SKM-1 (cell line): Measurements from ENCODE around the gene GALNT17.
"Not testable (repeated sequence)": the region's sequence is repeated elsewhere in the genome, so short reads cannot be mapped to it uniquely, and the experiment has no call there.

ENCODE experiments used
- DNase-seq: peaks from one replicate; lab custom pipeline; 2025; ENCODE audit not compliant: unreplicated experiment; lab: John Stamatoyannopoulos, UW

GALNT17 gene

GRCh38 chr7:71229699-71230098 is 97.8 kb downstream of the GALNT17 start:
- DNase-seq: no peak

GRCh38 chr7:71235253-71235652 is 103.3 kb downstream of the GALNT17 start:
- no peak for DNase-seq

DNA sequence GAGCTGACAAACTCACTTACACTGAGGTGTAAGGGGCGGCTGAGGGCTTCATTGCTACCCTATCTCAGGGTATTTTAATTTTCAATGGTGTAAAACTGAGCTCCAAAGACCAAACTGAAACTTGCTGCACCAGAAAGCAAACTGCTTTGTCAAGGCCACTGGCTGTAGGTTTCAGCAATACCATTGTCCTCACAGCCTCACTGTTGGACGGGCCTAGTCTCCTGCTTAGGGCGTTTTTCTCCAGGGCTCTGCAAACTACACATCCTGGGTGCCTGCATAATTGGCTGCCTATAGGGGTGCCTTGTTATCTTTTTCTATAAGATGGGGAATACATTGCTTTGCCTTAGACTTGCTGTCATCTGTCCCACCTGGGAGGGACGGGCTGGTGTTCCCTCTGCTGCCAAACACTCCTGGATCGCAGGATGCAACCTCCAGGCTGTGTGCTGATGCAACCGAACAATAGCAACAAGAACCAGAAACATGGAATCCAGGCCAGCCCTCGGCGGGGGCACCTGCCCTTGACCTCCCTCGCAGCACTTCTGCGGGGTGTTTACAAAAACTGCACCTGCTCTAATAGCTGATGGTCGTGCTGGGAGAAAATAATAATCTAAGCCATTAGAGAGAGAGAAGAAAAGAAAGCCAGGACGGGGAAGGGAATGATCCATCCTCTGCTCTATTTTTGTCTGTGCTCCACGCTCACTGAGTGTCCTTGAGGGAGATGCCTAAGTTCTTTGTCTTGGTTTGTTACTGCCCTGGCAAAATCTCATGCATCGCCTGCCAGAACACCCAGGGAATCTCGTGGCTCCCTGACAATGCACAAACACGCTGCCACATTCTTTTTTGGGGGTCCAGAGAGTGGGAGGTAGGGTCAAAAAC is 104.5 kb downstream of the GALNT17 start:
- no peak for DNase-seq

DNA sequence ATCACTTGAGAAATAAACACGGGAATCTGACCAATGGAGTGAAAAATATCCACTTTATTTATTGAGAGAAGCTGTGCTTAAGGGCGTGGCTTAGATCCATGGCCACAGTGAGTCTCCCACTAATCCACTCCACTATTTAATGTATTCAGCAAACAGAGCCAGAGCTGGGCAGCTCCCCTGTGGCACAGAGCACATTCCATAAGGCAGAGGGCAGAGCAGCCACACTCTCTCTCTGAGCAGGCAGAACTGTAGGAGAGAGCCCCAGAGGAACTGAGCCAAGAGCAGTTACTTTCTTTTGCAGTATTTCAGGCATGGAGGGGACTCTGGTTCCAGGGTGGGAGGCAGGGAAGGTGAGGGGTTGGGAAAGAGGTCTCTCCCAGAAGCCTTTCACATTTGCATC is 106.0 kb downstream of the GALNT17 start:
- DNase-seq: no peak

DNA sequence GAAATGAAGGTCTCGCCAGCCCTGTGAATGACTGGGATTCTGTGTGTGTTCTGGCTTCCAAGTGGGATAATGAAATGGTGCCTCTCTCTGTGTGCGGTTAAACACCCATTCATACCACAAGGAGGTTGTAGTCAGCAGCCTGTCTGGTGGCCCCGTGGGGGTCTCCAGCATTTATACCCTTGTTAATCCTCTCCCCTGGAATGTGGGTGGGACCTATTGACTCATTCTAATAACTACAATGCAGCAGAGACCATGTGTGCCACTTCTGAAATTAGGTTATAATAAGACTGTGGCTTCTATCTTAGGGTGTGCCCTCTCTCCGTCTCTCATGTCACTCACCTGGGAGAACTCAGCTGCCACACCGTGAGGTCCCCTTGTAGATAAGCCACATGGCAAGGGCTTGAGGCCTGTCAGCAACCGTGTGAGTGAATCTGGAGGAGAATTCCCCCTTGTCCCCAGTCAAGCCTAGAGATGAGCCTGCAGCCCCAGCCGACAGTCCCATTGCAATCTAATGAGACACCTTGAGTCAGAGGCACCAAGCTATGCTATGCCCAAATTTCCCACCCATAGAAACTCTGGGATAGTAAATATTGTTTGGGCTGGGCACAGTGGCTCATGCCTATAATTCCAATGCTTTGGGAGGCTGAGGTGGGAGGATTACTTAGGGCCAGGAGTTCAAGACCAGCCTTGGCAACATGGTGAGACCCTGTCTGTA is 106.8 kb downstream of the GALNT17 start:
- no peak for DNase-seq

DNA sequence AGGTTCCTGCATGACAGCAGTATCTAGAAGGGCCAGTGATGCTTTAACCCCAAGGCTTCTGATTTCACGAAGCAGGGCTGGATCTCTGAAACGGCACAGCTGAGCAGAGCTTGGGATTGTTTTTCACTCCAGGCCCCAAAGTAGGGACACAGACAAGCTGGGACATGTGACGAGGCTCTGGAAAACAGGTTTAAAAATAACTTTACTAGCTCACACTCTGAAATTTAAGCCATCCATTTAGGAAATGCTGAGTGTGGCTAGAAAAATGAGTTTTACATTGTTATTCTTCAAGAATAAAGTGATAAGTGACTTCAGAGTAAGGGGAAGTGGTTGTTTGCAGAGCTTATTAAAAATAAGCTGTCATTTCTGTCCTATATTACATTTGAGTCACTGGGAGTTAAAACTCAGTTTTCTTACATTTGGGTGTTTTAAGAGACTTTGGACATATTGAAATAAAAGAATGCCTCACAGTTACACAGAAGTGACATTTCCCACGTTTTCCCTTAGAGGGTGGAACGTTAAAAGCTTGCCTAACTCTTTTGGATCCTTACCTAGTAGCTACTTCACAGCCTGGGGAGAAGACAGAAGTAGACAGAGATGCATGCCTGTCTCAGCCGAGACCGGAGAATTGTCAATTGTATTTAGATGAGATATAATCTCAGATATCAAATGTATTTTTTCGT is 107.8 kb downstream of the GALNT17 start:
- no peak for DNase-seq

GRCh38 chr7:71243736-71244410 is 111.9 kb downstream of the GALNT17 start:
- DNase-seq: no peak

GRCh38 chr7:71245038-71245437 is 113.1 kb downstream of the GALNT17 start:
- DNase-seq: no peak

- DNase-seq: no peak
These were observed 119.8 kb downstream of the GALNT17 start for GRCh38 chr7:71251706-71252105.

- DNase-seq: no peak
These were observed 122.8 kb downstream of the GALNT17 start for GRCh38 chr7:71254751-71255150.

- DNase-seq: no peak
These were observed 123.7 kb downstream of the GALNT17 start for GRCh38 chr7:71255537-71256178.

DNA sequence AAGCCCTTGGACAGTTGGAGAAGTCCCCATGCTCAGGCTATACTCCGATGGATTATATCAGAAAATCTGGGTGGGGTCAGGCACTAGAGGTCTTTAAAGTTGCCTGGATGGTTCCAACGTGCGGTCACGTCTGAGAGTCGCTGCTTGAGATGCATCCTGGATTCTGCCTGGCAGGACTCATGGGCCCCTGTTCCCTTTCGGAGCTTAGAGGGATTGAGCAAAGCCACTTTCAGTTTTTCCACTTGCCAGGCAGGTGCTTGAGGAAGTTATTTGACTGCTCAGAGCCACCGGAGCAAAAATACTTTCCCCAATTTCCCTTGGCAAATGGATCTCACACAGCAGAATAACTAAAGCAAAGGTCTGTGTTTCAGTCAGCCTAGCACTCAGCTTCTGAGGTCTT is 129.1 kb downstream of the GALNT17 start:
- no peak for DNase-seq

DNA sequence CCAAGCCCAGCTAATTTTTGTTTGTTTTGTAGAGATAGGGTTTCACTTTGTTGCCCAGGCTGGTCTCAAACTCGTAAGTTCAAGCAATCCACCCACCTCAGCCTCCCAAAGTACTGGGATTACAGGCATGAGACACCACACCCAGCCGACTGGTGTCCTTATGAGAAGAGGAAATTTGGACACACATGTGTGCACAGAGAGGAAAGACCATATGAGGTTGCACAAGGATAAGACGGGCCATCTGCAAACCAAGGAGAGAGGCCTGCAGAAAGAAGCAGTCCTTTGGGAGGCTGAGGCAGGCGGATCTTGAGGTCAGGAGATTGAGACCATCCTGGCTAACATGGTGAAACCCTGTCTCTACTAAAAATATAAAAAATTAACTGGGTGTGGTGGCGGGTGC is 130.9 kb downstream of the GALNT17 start:
- DNase-seq: not testable (repeated sequence)

DNA sequence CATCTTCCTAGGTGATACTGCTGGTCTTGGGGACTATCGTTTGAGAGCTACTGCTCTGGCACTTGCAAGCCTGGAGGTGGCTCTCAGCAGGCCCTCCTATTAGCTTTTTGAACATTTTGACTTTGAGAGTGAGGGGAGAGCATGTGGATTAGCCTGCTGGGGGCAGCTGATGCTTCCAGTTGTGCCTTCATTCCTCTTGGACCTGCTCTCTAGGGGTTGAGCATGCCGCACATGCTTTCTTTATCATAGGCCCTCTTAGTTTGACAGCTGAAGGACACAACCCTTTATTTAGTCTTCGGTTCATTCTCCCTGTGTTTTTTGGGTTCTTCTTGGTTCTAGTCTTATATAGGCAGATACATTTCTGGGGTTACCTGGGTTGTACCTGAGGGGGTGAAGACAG is 132.1 kb downstream of the GALNT17 start:
- no peak for DNase-seq

- DNase-seq: no peak
These were observed 135.0 kb downstream of the GALNT17 start for GRCh38 chr7:71266912-71267311.

- DNase-seq: no peak
These were observed 136.0 kb downstream of the GALNT17 start for GRCh38 chr7:71267734-71268469.

DNA sequence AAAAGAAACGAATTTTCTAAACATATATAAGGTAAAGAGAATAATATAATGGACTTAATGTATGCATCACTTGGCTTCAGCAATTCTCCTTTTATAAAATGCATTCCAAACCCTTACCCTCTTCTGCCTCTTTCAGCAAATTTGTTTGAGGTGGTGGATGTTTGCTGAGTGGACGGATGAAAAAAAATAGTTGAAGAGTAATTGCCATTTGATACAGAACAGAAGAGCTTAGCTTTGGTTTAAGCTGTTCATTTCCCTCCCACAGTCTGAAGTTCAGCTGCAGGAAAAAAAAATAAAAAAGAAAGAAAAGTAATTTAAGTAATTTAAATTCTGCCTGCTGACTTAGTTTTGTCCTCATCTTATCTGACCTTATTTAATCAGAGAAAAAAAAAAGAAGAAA is 138.6 kb downstream of the GALNT17 start:
- DNase-seq: no peak

DNA sequence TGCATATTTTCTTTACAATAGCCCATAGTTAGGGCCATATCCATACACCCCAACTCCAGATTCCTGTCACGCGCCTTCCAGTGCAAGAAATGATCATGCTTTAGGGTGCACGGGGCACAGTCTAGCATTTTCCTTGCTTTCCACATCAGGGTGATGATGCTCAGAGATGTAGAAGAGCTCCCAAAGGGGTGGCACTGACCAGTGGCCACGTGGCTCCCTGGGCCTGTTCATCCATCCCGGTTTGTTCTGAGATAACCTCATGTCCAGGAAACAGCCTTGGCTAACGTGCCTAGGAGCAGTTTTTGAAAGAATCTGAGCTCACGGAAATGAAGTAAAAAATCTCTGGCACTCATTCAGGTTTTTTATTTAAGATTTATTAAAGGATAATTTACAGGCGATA is 139.3 kb downstream of the GALNT17 start:
- no peak for DNase-seq

DNA sequence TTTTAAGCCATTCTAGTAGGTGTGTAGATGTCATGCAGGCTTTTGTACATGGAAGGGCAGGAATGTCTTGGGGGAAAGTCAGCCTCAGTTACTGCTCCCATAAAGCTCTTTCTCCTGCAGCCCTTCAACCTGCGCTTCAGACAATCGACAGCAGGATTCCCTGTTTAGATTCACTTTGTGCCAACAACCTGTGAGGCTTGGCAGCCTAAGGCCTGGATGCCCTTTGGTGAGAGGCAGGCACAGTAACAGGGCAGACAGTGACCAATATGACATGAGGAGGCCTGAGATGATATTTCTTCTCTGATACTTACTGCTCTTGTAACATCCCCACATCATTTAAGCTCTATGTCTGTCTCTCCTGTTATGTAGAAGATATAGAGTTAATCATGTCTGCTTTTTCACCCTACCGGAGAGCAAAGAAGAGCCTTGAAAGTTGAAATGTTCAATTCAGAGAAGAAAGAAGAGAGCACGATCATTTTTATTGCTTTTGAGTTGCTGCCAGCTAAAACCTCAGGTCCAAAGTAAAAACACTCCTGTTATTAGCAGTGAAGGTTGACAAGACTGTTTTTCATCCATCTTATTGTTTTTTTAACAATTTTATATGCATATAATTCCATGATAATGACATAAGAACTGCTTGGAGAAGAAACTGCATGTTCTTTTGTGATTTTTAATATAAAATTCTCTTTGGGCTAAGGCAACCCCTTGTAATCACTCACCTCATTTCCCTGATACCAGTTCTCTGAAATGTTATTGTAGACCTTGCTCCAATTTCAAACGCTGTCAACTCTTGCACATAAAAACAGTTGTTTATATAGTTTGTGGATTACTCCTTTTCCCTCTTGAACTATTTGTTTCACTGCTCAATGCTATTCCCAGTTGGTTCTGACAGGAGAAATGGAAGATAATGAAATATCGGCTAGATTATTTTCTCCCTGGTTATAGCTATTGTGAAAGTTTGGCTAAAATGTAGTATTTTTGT is 140.9 kb downstream of the GALNT17 start:
- no peak for DNase-seq
